NCI-H69 (cell line): ENCODE data around the gene CLRN1.

Experiments
- DNase-seq: peaks from one replicate; lab custom pipeline; 2025; lab: John Stamatoyannopoulos, UW

The CLRN1 gene

DNA sequence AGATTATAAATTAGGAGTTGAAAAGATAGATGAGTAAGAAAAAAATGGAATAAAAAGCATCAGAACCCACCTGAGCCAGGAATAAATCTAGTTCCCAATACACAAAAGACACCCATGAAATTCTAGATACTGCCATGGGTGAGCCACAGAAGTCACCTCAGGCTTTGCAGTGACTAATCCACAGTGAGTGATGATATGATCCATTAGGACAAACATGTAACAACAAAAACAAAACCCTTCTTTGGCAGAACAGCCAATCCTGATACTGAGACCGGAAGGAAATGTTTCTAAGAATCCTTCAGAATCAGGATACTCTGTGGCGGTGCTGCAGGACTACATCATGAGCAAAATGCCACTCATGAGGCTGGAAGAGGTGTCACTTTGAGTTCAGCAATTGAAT is 52.3 kb downstream of the CLRN1 start:
- no peak for DNase-seq

DNA sequence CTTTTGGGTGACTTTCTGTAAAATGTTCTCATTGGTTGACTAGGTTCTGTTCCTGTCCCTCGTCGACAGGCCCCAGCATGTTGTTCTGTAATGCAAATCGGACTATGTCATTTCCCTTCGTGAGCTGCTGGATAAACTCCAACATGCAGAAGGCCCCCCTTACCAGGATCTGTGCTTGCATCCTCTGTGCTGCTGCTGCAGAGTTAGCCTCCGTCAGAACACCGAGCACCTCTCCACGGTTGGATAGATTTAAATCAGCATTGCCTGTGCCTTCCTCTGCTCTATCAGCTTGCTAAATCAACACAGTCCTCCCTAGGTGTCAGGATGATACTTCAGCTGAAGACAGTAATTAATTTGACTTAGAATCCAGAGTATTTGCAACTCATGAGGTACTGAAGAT is 54.6 kb downstream of the CLRN1 start:
- no peak for DNase-seq

DNA sequence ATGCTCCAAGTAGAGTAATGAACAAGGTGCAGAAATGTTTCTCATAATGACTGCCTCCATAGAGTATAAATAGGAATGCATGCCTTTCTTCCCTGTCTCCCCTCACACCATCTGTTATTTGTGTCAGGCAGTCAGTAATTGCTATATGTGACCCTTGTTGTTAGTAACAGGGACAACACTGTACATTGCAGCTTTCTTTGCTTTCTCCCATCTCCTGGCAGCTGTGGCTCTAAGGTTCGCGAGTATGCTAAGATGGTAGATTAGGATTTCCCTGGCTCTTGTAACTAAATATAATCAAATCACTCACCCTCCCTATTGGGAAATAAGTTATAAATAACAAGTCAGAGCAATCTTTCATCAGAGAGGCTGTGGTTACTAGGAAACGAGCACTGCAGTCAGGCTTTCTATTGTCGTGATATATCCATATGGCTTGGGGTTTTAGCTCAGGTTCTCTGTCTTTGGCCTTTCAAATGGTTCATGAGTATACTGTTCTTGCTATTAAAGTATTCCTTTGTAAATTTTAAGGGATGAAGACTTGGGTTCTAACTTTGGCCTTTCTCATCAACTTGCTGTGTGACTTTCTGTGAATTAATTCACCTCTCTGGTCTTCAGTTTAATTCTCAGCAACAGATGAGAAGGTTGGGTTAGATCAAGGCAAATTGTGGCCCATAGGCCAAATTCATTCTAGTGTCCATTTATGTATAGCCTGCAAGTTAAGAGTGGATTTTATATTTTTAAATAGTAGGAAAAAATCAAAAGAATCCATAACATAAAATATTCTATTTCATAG is 59.2 kb downstream of the CLRN1 start:
- DNase-seq: no peak

DNA sequence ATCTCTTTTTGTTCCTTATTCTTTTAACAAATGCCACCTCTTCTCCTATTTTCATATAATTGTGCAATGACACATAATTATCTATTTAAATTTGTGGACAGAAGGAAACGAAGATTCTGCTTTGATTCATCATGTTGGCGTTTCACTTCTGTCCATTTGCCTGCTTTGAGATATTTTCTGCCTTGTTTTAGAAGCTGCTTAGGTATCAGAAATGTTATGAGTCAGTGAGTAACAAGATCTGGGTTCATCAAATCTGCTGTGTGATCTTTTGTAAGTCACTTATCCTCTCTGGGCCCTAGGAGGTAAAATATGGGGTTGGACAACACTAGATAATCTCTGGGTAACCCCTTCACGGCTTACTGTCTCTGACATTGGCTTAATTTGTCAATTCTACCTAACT is 60.0 kb downstream of the CLRN1 start:
- DNase-seq: no peak

DNA sequence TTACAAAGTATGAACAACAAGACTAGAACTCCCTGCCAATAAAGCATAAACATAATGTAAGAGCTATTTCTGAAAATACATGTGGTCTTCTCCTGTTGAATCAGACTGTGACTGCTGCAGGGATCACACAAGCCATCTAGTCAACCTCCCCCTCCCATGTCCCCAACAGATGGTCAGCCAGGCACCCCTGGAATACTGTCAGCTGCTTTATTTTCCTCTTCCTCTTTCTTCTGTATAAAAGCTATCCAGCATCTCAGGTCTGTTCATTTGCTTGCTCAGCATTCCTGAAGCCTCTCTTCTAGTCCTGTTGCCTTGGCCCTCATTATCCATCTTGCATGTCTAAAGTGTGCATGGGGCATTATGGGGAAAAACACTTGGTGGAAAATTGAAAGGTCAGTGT is 60.8 kb downstream of the CLRN1 start:
- DNase-seq: no peak

DNA sequence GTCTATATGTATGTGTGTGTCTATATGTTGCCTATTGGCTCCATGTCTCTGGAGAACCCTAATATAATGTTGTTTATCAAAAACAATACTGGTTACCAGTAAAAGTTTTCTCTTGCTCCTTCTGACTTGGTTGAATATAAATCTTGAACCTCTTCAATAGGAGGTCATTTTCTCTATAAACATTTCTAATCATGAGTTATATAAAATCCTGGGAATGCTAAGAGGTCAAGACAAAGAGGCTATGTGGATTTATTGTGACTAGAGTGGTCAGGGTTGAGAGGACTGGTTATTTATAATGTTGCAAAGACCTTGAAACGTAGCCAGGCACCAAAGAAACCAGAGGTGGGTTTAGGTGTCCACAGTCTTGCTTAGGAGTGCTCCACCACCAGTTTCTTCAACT is 66.1 kb downstream of the CLRN1 start:
- no peak for DNase-seq

DNA sequence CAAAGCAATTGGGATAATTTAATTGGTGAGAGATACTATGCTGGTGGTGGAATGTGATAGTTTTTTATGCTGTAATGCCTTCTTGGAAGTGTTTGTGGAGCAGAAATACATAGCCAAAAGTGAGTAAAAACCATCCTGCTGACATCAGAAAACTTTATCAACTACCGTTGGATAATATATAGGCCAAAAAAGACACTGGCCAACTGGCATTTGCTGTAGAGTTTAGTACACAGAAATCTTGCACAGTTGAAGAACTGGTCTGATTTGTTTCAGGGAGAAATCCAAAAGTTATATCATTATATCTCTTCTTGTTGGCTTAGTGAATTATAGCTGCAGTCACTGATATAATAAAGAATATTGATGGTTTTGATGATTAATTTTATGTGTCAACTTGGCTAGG is 66.8 kb downstream of the CLRN1 start:
- DNase-seq: no peak

DNA sequence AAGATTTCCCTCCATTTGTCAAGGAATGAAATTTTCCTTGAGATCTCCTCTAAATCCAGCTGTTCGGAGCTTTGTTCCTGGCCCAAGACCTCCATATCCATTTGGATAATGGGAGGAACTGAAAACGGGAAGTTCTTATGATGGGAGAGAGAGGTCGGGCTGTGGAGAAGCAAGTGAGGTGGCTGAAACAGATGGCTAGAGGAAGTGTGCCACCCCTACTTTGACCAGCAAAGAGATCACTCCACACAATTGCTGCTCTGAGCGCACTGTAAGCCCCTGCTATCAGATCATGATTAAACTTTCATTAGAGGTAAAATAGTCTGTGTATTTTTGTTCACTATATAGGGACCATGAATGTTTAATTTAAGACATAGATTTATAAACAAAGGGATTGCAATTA is 67.2 kb downstream of the CLRN1 start, which contains the start of gene MINDY4B:
Gene MINDY4B, minus strand, starts transcription at position 101 of the 400 bp plus-strand sequence. Its CDS starts 0 bp downstream, at position 101.
- DNase-seq: no peak

DNA sequence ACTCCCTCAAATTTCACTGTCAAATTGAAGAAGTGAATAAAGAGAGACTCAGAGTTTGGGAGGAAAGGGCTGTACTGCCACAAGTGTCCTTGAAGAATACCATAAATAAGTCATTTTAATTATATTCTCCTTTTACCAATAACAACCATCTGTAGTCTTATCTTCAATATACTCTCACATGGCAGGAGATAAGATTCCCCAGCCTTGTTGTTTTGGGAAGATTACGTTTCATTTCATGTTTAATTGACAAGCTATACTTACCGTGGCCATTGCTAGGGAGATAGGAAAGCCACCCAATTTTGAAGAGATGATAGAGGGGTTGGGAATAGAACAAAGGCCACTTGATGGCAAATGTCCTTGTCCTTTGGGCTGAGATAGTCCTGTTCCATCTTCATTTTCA is 69.5 kb downstream of the CLRN1 start:
- DNase-seq: no peak

DNA sequence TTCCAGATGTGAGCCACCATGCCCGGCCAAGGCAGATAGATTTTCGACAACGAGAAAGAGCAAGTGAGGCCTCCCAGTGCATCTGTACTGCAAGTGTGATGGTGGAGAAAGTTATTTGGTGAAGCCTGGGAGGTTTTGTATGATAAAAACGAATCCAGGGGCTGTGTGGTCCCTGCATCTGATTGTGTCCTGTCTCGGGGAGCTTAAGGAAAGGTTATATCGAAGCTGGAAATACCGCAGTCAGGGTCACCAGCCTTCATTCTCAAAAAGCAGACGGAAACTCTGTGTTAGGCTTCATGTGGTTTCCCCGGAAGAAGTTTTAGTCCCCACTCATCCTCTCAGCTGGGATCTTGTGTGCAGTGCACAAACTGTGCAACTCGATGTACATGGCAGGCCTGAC is 70.7 kb downstream of the CLRN1 start:
- DNase-seq: no peak

DNA sequence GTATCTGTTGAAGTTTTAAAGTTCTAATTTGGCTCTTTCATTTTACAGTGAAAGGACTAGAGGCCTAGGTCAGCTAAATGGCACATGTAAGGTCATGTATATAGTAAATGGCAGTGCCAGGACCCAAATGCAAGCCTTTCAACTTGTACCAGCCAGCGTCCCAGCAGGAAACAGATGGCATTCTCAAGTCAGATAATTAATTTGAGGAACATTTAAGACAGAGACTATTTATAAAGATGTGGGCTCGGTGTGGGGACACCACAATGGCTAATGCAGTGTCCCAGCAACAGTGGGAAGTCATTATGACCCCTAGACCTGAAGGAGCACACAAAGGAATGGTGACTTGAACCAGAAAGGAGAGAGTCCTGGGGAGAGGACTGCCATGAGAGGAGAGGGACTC is 73.4 kb downstream of the CLRN1 start:
- DNase-seq: no peak

DNA sequence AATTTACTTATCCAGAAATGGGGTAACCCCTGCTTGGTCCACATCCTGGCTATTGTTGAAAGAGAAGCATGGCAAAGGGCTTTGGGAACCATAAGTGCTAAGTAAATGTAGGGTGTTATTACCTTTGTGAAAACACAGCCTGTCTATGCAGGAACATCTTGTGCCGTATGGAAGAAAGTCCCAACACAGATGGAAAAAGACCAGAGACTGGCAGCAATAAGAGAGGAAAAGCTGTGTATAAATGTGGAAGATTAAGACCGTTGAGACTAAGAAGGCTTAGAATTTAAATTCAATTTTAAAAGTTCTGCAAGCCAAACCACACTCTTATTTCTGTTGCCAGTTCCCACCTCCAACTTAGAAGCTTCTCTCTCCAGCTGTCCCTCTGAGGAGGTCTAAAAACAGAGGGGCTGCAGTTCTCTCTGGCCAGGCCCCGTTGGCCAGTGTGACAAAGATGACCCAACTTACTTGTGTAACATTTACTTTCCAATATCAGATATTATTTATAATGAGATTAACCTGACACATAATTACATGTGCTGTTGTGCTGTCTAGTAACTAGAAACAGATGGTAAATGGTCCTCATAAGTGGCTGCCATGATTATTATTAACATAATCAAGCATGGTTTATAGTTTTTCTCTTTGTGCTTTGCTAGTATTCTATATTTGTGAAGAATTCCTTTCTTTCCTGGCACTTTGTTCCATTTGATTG is 74.3 kb downstream of the CLRN1 start:
- no peak for DNase-seq

DNA sequence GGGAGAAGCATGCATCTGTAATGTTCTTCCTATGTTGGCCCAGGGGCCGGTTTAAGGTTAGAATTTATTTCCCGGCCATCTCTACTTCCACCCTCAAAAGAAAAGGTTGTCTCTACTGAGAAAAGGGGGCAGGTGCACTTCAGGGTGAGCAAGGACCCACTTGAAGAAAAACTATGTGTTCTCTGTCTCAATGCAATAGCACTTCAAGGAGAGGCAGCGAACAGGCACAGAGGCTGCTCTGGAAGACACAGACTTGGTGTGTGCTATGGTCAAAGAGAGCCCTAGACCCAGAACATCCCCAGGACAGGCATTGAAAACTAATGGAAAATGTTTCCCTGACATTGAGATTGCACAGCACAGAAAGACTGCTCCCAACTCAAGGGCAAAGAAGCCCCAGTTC is 74.9 kb downstream of the CLRN1 start:
- DNase-seq: no peak

DNA sequence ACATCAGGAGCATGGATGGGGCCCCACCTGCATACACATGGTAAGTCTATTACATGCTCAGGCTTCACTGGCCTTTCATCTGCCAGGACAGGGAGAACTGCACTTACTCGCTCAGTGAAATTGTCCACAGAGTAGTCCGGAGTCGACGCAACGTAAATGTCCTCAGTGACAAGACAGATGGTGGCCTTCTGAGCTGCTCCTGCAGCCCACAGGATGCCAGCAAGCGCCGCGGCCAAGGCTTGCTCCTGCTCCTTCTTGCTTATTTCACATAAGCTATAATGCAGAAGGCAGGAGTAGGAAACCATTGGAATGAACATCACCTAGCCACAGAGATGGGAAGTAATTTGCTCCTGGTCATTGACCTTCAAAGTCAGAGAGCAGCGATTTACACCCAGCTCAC is 81.7 kb downstream of the CLRN1 start:
- no peak for DNase-seq

DNA sequence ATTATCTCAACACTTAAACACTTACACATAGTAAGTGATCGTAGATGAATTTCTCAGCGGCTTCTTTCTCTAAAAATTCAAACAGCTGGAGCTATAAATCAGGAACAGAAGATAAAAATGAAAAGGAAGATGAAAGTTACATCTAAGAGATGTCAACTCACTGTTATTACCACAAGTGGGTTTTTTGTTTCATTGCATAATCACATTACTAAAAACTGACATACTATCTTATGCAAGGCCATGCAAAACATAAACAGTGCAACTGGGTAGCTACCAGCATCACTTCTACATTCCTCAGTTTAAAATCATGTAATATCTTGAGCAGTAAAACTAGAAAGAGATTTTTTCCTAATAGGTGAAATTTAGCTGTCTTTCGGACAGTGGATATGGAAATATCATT is 82.2 kb downstream of the CLRN1 start:
- no peak for DNase-seq

DNA sequence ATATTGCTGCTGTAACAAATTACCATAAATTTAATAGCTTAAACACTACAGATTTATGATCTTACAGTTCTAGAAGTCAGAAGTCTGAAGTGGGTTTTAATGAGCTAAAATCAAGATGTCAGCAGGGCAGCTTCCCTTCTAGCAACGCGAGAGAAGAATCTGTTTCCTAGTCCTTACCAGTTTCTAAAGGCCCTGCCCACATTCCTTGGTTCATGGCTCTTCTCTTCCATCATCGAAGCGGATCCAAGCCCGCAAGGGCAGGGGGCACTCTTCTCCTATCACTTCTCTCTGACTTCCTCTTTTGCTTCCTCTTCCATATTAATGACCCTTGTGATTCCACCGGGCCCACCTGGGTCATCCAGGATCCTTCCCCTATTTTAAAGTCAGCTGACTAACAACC is 83.4 kb downstream of the CLRN1 start:
- no peak for DNase-seq

DNA sequence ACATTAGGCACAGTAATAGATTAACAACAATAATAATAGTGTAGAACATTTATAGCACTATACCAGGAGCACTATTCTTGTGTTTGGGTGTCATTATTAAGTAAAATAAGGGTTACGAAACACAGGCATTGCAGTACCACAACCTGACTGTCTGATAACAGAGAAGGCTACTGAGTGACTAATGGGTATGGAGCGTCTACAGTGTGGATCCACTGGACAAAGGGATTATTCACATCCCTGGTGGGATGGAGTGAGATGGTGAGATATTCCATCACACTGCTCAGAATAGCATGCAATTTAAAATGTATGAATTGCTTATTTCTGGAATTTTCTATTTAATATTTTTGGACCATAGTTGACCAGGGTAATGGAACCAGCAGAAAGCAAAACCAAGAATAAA is 85.5 kb downstream of the CLRN1 start:
- no peak for DNase-seq

DNA sequence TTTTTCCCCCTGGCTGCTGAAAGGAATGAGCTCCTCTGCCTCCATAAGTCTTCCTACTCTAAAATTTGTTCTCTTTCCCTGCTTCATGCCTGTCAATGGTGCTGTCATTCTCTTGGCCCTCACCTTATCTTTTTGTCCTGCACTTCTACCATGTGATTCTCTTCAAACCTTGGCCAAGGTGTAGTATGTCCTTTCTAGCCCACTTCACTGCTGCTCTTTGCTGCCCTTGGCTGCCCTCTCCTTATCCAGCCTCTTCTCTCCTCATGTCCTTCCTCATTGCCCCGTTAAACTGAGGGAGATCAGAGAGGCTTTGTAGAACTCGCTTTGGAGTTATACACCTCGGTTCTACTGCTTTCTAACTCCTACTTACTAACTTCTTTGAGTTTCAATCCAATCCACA is 87.0 kb downstream of the CLRN1 start:
- no peak for DNase-seq

DNA sequence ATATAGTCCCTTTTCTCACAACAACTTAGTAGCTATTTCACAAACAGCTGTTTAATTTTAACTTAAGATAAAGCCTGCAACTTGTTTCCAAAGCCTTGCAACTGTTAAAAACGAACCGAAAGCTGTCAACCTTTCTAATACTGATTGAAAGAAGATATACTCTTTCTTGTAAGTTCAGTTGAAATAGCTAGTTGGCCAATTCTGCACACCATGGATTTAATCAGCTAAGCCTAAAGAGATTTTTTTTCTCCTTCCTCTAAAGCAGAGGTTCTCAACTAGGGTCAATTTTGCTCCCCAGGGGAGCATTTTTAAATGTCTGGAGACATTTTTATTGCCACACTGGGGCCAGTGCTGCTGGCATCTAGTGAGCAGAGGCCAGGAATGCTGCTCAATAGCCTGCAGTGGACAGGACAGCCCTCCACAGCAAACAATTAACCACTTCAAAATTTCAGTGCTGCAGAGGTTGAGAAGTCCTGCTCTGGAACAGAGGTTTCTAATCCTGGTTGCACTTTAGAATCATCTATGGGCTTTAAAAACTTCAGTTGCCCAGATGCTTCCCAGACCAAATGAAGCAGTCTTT is 93.4 kb downstream of the CLRN1 start:
- no peak for DNase-seq

DNA sequence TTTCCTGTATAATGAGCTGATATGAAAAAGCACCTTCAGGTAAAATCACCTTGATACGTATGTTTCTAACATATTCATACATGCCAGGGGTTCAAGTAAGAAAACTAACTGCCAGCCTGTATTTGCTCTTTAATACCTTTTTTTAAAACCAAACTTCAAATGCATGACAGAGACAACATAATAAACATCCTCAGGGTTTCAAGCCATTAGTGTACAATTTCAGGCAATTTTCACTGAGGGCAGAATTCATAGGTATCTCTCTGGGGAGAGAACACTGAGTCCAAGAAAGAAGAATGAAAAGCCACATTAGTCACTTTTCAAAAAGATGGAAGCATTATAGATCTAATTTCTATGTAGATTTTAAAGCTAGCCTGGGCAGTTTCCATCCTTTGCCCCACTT is 94.2 kb downstream of the CLRN1 start:
- DNase-seq: no peak

DNA sequence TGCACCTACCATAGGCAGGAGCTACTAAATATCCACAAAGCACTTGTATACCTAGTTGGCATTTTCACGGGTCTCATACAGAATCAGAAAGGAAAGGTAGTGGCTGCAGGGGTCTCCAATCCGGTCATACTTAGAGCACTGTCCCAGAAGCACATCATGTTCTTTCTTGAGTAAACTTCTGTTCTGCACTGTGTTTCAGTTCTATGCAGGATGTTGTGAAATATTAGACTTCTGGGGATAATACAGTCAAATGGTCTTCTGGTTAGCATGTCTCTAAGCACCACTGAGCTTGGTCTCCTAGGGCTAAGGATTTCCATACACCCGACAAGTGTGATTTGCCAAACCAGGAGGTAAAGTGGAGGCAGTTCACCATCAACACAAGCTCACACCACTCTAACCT is 95.2 kb downstream of the CLRN1 start:
- DNase-seq: no peak

DNA sequence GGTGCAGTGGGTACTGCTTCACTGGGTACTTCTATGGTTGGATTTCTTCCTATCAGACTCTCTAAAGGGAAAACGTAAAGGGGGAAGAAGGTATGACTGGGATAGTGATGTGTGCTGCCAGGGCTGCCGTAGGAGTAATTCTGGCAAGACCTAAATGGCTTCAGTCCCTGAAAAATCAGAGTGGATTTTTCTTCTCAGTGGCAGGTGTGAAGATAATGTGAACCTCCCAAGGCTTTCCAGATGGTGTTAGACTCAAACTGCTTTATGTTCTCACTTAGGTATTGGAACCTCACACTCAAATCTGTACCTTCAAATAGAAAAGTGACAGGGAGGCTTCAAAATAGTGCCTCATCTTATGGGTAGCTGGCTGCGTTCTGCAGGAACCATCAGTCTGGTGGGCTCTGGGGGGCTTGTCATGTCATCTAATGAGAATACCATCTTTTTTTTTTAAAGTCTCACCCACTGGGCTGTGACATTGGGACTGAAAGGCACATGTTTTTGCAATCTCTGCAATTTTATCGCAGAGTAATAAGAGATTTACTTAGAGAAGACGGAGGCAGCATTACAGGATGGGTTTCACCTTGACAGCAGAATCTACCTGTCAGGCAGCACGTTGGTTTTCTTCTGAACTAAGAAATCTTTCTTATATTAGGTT is 95.8 kb downstream of the CLRN1 start:
- no peak for DNase-seq
